Activated CD4-positive, alpha-beta T cell treated with anti-CD3 and anti-CD28 coated beads, Interleukin-2, amount 10 ng/mL, durations not matched to agents 24 days and 14 days (primary cell): Measurements from ENCODE around the gene KCNS3. TPM values are rescaled to one million over a fixed set of nuclear protein-coding genes. Genes with fewer than 3 reads are reported as not detected.

Experiments used
- DNase-seq: peaks from one replicate; pipeline ENCODE4 v3.0.0; 2022
- H3K27ac Mint-ChIP-seq: one replicate; pipeline ENCODE4 v1.8.0; 2022; ENCODE audit warnings: mild to moderate bottlenecking, mixed read lengths
- H3K27me3 Mint-ChIP-seq: one replicate; pipeline ENCODE4 v1.8.0; 2022; ENCODE audit warnings: mixed read lengths
- H3K36me3 Mint-ChIP-seq: one replicate; pipeline ENCODE4 v1.8.0; 2022; ENCODE audit warnings: low read depth, mild to moderate bottlenecking, mixed read lengths
- H3K4me1 Mint-ChIP-seq: one replicate; pipeline ENCODE4 v1.8.0; 2021; ENCODE audit warnings: mixed read lengths
- H3K4me3 Mint-ChIP-seq: one replicate; pipeline ENCODE4 v1.8.0; 2022; ENCODE audit warnings: mild to moderate bottlenecking, moderate library complexity, mixed read lengths
- H3K9me3 Mint-ChIP-seq: one replicate; pipeline ENCODE4 v1.8.0; 2021; ENCODE audit warnings: mixed read lengths
- intact Hi-C: fragments of 100-400 bp; cut with micrococcal nuclease; formaldehyde crosslinking; loops from one replicate; pipeline ENCODE4 v1.15.1; 2023
- total RNA-seq: library from RNA; stranded (reverse); gene quantifications from 2 replicates; pipeline ENCODE4 v1.2.3, GENCODE V29; 2022

KCNS3 gene
- total RNA-seq, 1 donor from 2014 or later, result not detected

GRCh38 chr2:17899871-17900270 lies 21.4 kb downstream of the KCNS3 start:
- intact Hi-C loops, result no loop called here
- Mint-ChIP-seq H3K4me1 (no peaks in the 10 kb centered on the region), H3K9me3 (no peaks in the 10 kb centered on the region), H3K27ac (no peak overlapping the region), H3K36me3 (no peaks in the 10 kb centered on the region), H3K4me3 (no peak overlapping the region), H3K27me3 (peaks cover 5% of the 10 kb centered on the region)
- no peak for DNase-seq

- Mint-ChIP-seq H3K27ac (no peak overlapping the region), H3K4me1 (no peaks in the 10 kb centered on the region), H3K27me3 (peaks cover 3% of the 10 kb centered on the region), H3K9me3 (no peaks in the 10 kb centered on the region), H3K4me3 (no peak overlapping the region), H3K36me3 (no peaks in the 10 kb centered on the region)
- no peak for DNase-seq
- intact Hi-C loops, result no loop called here
Measured at GRCh38 chr2:17901246-17901645, 22.8 kb downstream of the KCNS3 start.

DNA sequence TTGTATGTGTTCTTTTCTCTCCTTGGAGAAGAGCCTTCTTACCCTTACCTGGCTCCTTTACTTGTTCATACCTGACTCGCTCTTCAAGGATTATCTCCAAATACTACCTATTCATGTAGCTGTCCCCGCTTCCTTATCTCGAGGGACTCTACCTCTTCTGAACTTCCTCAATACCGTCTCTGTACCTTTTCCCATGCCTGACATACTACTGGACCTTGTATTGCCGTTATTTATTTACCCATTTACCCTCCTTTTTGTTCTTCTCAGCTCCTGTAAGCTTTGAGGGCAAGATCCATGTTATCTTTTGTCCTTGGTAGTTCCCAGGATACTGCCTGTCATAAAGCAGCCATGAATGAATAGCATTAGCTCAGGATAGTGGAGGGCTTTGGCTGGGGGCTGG lies 32.5 kb downstream of the KCNS3 start:
- Mint-ChIP-seq H3K4me3 (no peak overlapping the region), H3K36me3 (no peaks in the 10 kb centered on the region), H3K27ac (no peak overlapping the region), H3K27me3 (no peaks in the 10 kb centered on the region), H3K9me3 (no peaks in the 10 kb centered on the region), H3K4me1 (no peaks in the 10 kb centered on the region)
- no peak for DNase-seq
- intact Hi-C loops, result no loop called here

DNA sequence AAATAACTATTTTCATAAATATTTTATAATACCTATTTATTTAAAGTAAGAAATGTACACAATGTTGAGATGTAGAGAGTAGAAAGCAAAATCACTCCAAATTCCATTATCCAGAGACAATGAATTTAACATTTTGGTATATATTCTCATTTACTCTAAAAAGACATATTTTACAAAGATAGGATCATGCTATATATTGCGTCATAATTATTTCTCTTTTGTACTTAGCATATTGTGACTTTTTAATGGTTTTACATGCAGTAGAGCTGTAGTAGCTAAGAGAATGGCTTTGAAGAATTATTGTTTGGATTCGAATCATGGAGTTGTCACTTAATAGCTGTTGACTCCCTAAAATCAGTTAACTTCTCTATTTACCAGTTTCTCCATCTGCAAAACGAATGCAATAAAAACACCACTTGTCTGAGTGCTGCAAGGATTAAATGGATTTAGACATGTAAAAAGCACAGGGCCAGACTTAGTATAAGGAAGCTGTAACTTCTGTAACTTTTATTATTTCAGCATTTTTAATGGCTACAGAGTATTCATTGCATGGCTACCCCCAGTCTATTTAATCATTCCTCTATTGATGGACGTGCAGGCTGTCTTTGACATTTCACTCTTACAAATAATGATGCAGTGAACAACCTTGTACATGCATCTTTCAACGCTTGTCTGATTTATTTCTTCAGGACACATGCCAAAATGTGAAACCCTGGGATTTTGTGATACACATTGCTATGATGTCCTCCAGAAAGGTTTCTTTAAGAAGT lies 33.2 kb downstream of the KCNS3 start:
- H3K4me3 Mint-ChIP-seq, result no peak overlapping the region
- intact Hi-C loops, result no loop called here
- no peaks in the 10 kb centered on the region for H3K36me3 Mint-ChIP-seq
- H3K4me1 Mint-ChIP-seq, result no peaks in the 10 kb centered on the region
- H3K9me3 Mint-ChIP-seq, result no peaks in the 10 kb centered on the region
- no peaks in the 10 kb centered on the region for H3K27me3 Mint-ChIP-seq
- no peak for DNase-seq
- H3K27ac Mint-ChIP-seq, result no peak overlapping the region

DNA sequence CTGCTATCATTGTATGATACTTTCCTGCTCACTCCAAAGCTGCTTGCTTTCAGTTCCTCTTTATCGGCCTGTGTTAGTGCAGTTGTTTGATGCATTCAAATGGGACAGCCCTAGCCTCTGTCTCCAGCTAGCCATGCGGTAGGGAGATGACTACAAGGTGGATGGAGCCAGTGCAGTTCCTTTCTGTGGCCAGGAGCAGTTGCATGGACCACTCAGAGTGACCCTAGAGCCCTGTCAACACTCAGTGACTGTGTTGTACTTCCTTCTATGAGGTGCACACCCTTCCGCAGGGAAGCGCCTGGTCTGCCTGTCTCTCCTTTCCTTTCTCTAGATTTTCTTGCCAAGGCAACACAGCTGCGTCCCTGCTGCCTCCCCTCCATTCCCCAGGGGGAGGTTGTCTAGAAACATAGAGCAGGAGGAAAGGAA lies 33.8 kb downstream of the KCNS3 start:
- Mint-ChIP-seq H3K27ac (no peak overlapping the region), H3K4me1 (no peaks in the 10 kb centered on the region), H3K36me3 (no peaks in the 10 kb centered on the region), H3K9me3 (no peaks in the 10 kb centered on the region), H3K27me3 (no peaks in the 10 kb centered on the region), H3K4me3 (no peak overlapping the region)
- intact Hi-C loops, result no loop called here
- no peak for DNase-seq

DNA sequence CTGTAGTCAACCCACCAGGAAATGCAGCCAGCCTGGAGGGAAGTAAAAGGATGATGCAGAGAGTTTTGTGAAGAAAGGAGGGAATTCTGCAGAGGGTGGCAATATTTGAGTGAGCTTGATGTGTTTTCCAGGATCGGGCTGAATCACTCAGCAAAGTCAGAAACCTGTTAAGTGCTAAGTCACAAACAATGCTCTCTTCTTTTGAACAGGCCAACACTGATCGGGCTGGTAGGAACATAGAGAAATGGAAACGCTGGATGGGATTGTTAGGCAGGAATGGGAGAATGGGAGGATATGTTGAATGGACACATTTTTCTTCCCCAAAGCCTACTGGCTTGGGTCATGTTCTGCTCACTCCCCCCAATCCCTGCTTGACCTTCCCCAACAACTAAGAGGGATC lies 36.6 kb downstream of the KCNS3 start:
- intact Hi-C loops, result no loop called here
- no peak overlapping the region for H3K4me3 Mint-ChIP-seq
- H3K9me3 Mint-ChIP-seq, result no peaks in the 10 kb centered on the region
- no peak overlapping the region for H3K27ac Mint-ChIP-seq
- H3K4me1 Mint-ChIP-seq, result no peaks in the 10 kb centered on the region
- no peaks in the 10 kb centered on the region for H3K36me3 Mint-ChIP-seq
- DNase-seq, result no peak
- H3K27me3 Mint-ChIP-seq, result no peaks in the 10 kb centered on the region

DNA sequence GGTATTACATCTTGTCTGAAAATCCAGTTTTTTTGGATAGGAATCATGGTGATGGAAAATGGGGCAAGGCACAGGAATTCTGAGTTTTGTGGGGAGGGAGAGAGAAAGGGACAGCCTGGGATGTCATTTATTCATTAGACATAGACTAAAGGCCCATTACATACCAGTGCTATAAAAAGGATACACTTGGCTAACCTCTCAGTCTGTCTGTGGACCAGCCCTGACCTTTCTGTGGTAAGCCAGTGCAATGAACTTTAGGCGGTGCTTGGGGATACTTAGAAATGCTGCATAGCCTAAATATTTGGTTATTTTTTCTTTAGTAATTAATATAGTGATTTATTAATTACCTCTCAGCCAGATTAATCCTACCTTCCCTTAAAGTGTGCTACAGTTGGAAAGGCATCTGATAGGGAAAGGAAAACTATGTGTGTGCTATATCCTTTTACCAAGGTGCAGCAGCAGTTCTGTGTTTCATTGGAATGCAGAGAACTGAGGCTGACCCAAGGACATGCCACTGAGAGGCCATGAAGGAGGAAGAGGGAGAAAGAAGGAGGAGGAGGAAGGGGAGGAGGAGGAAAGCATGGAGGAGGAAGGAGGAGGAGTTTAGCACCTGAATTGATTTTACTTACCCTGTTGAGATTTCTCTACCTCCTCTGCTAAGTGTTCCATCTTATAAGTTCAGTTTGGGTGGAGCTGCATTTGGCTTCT lies 37.5 kb downstream of the KCNS3 start:
- intact Hi-C loops, result no loop called here

GRCh38 chr2:17916584-17916983 lies 38.1 kb downstream of the KCNS3 start:
- intact Hi-C loops, result no loop called here
- no peak for DNase-seq
- H3K4me1 Mint-ChIP-seq, result no peaks in the 10 kb centered on the region
- H3K27me3 Mint-ChIP-seq, result no peaks in the 10 kb centered on the region
- H3K36me3 Mint-ChIP-seq, result no peaks in the 10 kb centered on the region
- H3K9me3 Mint-ChIP-seq, result no peaks in the 10 kb centered on the region
- no peak overlapping the region for H3K27ac Mint-ChIP-seq
- no peak overlapping the region for H3K4me3 Mint-ChIP-seq

More for the DNA sequence above, 37.5 kb downstream of the KCNS3 start:
- Mint-ChIP-seq H3K4me3 (no peak overlapping the region), H3K27ac (no peak overlapping the region), H3K9me3 (no peaks in the 10 kb centered on the region), H3K27me3 (no peaks in the 10 kb centered on the region), H3K36me3 (no peaks in the 10 kb centered on the region), H3K4me1 (no peaks in the 10 kb centered on the region)
- no peak for DNase-seq

GRCh38 chr2:17918789-17919188 lies 40.3 kb downstream of the KCNS3 start:
- Mint-ChIP-seq H3K4me1 (no peaks in the 10 kb centered on the region), H3K27ac (no peak overlapping the region), H3K27me3 (no peaks in the 10 kb centered on the region), H3K4me3 (no peak overlapping the region), H3K9me3 (no peaks in the 10 kb centered on the region), H3K36me3 (no peaks in the 10 kb centered on the region)
- DNase-seq, result no peak
- intact Hi-C loops, result no loop called here

DNA sequence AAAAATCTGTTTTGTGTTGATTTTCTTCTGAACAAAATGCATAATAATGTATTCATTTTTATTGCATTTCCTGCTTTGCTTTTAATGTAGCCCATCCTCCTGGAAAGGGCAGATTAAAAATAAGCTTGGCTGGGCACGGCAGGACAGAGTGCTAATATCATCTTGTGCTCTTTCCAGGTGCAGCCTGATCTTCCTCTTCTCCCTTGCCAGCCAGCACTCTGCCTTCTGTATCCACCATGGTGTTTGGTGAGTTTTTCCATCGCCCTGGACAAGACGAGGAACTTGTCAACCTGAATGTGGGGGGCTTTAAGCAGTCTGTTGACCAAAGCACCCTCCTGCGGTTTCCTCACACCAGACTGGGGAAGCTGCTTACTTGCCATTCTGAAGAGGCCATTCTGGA lies 52.3 kb downstream of the KCNS3 start:
- H3K36me3 Mint-ChIP-seq, result no peaks in the 10 kb centered on the region
- intact Hi-C loops, result no loop called here
- H3K4me1 Mint-ChIP-seq, result no peaks in the 10 kb centered on the region
- no peaks in the 10 kb centered on the region for H3K27me3 Mint-ChIP-seq
- no peak overlapping the region for H3K27ac Mint-ChIP-seq
- H3K9me3 Mint-ChIP-seq, result no peaks in the 10 kb centered on the region
- H3K4me3 Mint-ChIP-seq, result no peak overlapping the region
- no peak for DNase-seq

DNA sequence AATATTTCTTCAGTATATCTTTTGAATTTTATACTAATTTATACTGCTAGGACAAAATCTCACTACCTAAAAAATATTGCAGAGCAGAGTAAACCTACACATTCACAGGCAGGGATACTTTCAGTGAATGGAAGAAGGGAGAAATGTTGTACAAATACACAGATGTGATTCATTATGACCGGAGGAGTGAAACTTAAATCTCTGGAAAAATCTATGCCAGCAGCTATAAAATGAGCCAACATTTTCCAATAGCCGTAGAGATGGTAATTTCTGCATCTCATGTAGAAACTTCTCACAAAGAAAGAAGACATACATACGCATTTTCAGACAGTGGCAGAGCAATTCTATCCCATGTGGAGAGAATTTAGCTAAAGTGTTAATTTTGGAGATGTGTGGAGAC lies 54.8 kb downstream of the KCNS3 start:
- H3K4me1 Mint-ChIP-seq, result no peaks in the 10 kb centered on the region
- intact Hi-C loops, result no loop called here
- H3K27me3 Mint-ChIP-seq, result no peaks in the 10 kb centered on the region

GRCh38 chr2:17934721-17935120 lies 56.3 kb downstream of the KCNS3 start:
- no peak overlapping the region for H3K4me3 Mint-ChIP-seq

More for the DNA sequence above, 54.8 kb downstream of the KCNS3 start:
- Mint-ChIP-seq H3K27ac (no peak overlapping the region), H3K4me3 (no peak overlapping the region), H3K36me3 (no peaks in the 10 kb centered on the region), H3K9me3 (no peaks in the 10 kb centered on the region)
- no peak for DNase-seq

GRCh38 chr2:17935242-17935885 lies 56.9 kb downstream of the KCNS3 start:
- Mint-ChIP-seq H3K4me3 (no peak overlapping the region), H3K27ac (no peak overlapping the region), H3K4me1 (no peaks in the 10 kb centered on the region), H3K27me3 (no peaks in the 10 kb centered on the region), H3K9me3 (no peaks in the 10 kb centered on the region), H3K36me3 (no peaks in the 10 kb centered on the region)
- intact Hi-C loops, result no loop called here
- DNase-seq, result no peak

More at GRCh38 chr2:17934721-17935120, 56.3 kb downstream of the KCNS3 start:
- no peaks in the 10 kb centered on the region for H3K4me1 Mint-ChIP-seq
- H3K9me3 Mint-ChIP-seq, result no peaks in the 10 kb centered on the region
- no peak for DNase-seq
- no peak overlapping the region for H3K27ac Mint-ChIP-seq
- intact Hi-C loops, result no loop called here
- H3K36me3 Mint-ChIP-seq, result no peaks in the 10 kb centered on the region
- no peaks in the 10 kb centered on the region for H3K27me3 Mint-ChIP-seq

DNA sequence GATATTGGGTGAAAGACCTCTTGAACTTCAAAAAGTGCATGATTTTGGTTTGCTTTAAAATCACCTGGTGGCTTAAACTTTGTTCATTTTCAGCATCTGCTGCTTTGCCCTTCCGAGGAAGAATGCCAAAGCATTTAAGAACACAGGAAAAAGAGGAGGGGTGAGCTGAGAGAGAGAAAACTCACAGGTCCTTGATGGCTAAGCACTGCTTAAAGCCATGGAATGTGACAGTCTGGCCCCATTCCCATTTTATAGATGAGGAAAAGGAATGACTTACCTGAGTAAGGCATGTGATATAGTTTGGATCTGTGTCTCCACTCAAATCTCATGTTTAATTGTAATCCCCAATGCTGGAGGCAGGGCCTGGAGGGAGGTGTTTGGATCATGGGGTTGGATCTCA lies 58.1 kb downstream of the KCNS3 start:
- intact Hi-C loops, result no loop called here
- DNase-seq, result no peak
- Mint-ChIP-seq H3K4me1 (no peaks in the 10 kb centered on the region), H3K27me3 (no peaks in the 10 kb centered on the region), H3K27ac (no peak overlapping the region), H3K36me3 (no peaks in the 10 kb centered on the region), H3K9me3 (no peaks in the 10 kb centered on the region), H3K4me3 (no peak overlapping the region)
